SK-N-SH (cell line): ENCODE data around the gene CTPS1. TPM values are rescaled to one million over a fixed set of nuclear protein-coding genes. Genes with fewer than 3 reads are reported as not detected.
A peak's percentile ranks its signal among the peaks of the same experiment; 100 is the strongest.

Source experiments
- CTCF ChIA-PET: fragments of 300-600, 350-600 bp; formaldehyde crosslinking; extraction: SDS; loops from one replicate; lab custom pipeline; 2021; lab: Yijun Ruan, JAX
- POLR2A ChIA-PET: fragments of 350-600 bp; sonication (Branson Sonifier 250); formaldehyde crosslinking; extraction: SDS; loops from one replicate; lab custom pipeline; 2020; ENCODE audit warnings: antibody characterized with exemption, inconsistent platforms; lab: Yijun Ruan, JAX
- DNase-seq: peaks from one replicate; pipeline ENCODE4 v3.0.0; 2012
- H2AFZ ChIP-seq: fragments of 200-600 bp; sonication (generic); 2 replicates; pipeline ENCODE4 v1.8.1; 2016; ENCODE audit warnings: antibody characterized with exemption, mild to moderate bottlenecking, low read depth
- H3F3A ChIP-seq: fragments of 200-600 bp; sonication (generic); replicated peaks from 2 replicates; pipeline ENCODE3; 2016; ENCODE audit warnings: antibody characterized with exemption, mild to moderate bottlenecking; ENCODE audit not compliant: insufficient read depth
- H3K27ac ChIP-seq, 2 experiments: fragments of 200-500 bp in 1 of 2; fragments of 200-600 bp in 1 of 2; sonication (Bioruptor generic) in 1 of 2; sonication (generic), shearing (Covaris generic) in 1 of 2; 2 replicates each; pipeline versions ENCODE4 v1.5.1 to v1.6.1; 2014 to 2016; ENCODE audit warnings: low read depth in 2 of 2, inconsistent platforms in 1 of 2, low read length in 1 of 2, mild to moderate bottlenecking in 1 of 2, mixed read lengths in 1 of 2
- H3K27me3 ChIP-seq: fragments of 200-600 bp; sonication (generic), shearing (Covaris generic); 2 replicates; pipeline ENCODE4 v1.6.1; 2016; ENCODE audit warnings: mixed run types; ENCODE audit not compliant: insufficient read depth
- H3K36me3 ChIP-seq, 2 experiments: fragments of 200-500 bp in 1 of 2; fragments of 200-600 bp in 1 of 2; sonication (Bioruptor generic) in 1 of 2; sonication (generic) in 1 of 2; replicated peaks in 1 of 2; 2 replicates each; pipeline versions ENCODE3 to v1.5.1; 2014 to 2016; ENCODE audit warnings: low read length in 1 of 2, mild to moderate bottlenecking in 1 of 2; ENCODE audit not compliant: insufficient read depth in 2 of 2, control insufficient read depth in 1 of 2
- H3K4me1 ChIP-seq, 2 experiments: fragments of 200-500 bp in 1 of 2; fragments of 200-600 bp in 1 of 2; sonication (Bioruptor generic) in 1 of 2; sonication (generic), shearing (Covaris generic) in 1 of 2; 2 replicates each; pipeline versions ENCODE4 v1.5.1 to v1.6.1; 2014 to 2016; ENCODE audit warnings: low read depth in 1 of 2, low read length in 1 of 2, mixed run types in 1 of 2; ENCODE audit not compliant: insufficient read depth in 2 of 2, control insufficient read depth in 1 of 2
- H3K4me2 ChIP-seq: fragments of 200-600 bp; sonication (generic), shearing (Covaris generic); 2 replicates; pipeline ENCODE4 v1.6.1; 2017; ENCODE audit warnings: mixed run types
- H3K4me3 ChIP-seq, 2 experiments: fragments of 200-500 bp in 1 of 2; fragments of 200-600 bp in 1 of 2; sonication (Bioruptor generic) in 1 of 2; sonication (generic), shearing (Covaris generic) in 1 of 2; 2 replicates each; pipeline versions ENCODE4 v1.5.1 to v1.8.1; 2014 to 2016; ENCODE audit warnings: low read depth in 2 of 2, inconsistent platforms in 1 of 2, low read length in 1 of 2, mild to moderate bottlenecking in 1 of 2, mixed read lengths in 1 of 2, moderate library complexity in 1 of 2
- H3K79me2 ChIP-seq: fragments of 200-600 bp; sonication (generic); 2 replicates; pipeline ENCODE4 v1.8.1; 2017; ENCODE audit warnings: mild to moderate bottlenecking; ENCODE audit not compliant: insufficient read depth
- H3K9ac ChIP-seq: fragments of 200-600 bp; sonication (generic); 2 replicates; pipeline ENCODE4 v1.6.1; 2017; ENCODE audit warnings: mixed run types
- H3K9me2 ChIP-seq: fragments of 200-600 bp; sonication (generic); 2 replicates; pipeline ENCODE4 v1.6.1; 2017; ENCODE audit warnings: mixed run types
- H3K9me3 ChIP-seq: fragments of 200-600 bp; sonication (generic); 2 replicates; pipeline ENCODE4 v1.6.1; 2017; ENCODE audit warnings: mixed run types, mild to moderate bottlenecking, moderate library complexity
- H4K20me1 ChIP-seq: fragments of 200-600 bp; sonication (generic); 2 replicates; pipeline ENCODE4 v1.6.1; 2017; ENCODE audit warnings: mild to moderate bottlenecking, mixed run types; ENCODE audit not compliant: insufficient read depth
- EZH2phosphoT487 ChIP-seq: fragments of 200-600 bp; sonication (generic); IDR thresholded peaks from 2 replicates; pipeline ENCODE4 v1.6.1; 2017; ENCODE audit warnings: low read depth, mixed run types, mild to moderate bottlenecking, antibody characterized with exemption, moderate library complexity, borderline replicate concordance
- MXI1 ChIP-seq: IDR thresholded peaks from 2 replicates; pipeline ENCODE4 v1.6.1; 2012; ENCODE audit warnings: mild to moderate bottlenecking, low read depth, low read length, improper control_type of control experiment
- RAD21 ChIP-seq: IDR thresholded peaks from 2 replicates; pipeline ENCODE4 v1.6.1; 2012; ENCODE audit warnings: mild to moderate bottlenecking, low read length
- REST ChIP-seq: IDR thresholded peaks from 2 replicates; pipeline ENCODE4 v1.6.1; 2012; ENCODE audit warnings: mild to moderate bottlenecking, low read depth, low read length, moderate library complexity
- SMC3 ChIP-seq: IDR thresholded peaks from 2 replicates; pipeline ENCODE4 v1.6.1; 2012; ENCODE audit warnings: low read depth, low read length, improper control_type of control experiment
- TEAD4 ChIP-seq: IDR thresholded peaks from 2 replicates; pipeline ENCODE4 v1.4.0; 2012; ENCODE audit warnings: mild to moderate bottlenecking, borderline replicate concordance; ENCODE audit not compliant: insufficient read depth
- WGBS: methylation state at CpG from one replicate; pipeline ENCODE4 v1.1.6; 2017; ENCODE audit warnings: low lambda C conversion rate; 5-methylcytosine and 5-hydroxymethylcytosine counted together
- polyA plus RNA-seq, 3 experiments: library from polyadenylated mRNA; depleted of rRNA; stranded (reverse); fragments of >200 nt; gene quantifications; 2 replicates each; pipeline ENCODE4 v1.2.3, GENCODE V29; 2012
- TF ChIP-seq, protein P1 (sequence below): IDR thresholded peaks from 2 replicates; pipeline ENCODE4; 2012
- TF ChIP-seq, protein P2 (sequence below): IDR thresholded peaks from 2 replicates; pipeline ENCODE4 v1.4.0; 2012; ENCODE audit warnings: low read depth, borderline replicate concordance
- TF ChIP-seq, protein P3 (sequence below): fragments of 200-600 bp; sonication (generic); IDR thresholded peaks from 2 replicates; pipeline ENCODE4 v1.6.1; 2017; ENCODE audit warnings: antibody characterized with exemption, mild to moderate bottlenecking, moderate library complexity

Gene CTPS1
- polyA plus RNA-seq, 1 of the 3 experiments (the other 2 are of a cell fraction): 34.5 TPM

DNA sequence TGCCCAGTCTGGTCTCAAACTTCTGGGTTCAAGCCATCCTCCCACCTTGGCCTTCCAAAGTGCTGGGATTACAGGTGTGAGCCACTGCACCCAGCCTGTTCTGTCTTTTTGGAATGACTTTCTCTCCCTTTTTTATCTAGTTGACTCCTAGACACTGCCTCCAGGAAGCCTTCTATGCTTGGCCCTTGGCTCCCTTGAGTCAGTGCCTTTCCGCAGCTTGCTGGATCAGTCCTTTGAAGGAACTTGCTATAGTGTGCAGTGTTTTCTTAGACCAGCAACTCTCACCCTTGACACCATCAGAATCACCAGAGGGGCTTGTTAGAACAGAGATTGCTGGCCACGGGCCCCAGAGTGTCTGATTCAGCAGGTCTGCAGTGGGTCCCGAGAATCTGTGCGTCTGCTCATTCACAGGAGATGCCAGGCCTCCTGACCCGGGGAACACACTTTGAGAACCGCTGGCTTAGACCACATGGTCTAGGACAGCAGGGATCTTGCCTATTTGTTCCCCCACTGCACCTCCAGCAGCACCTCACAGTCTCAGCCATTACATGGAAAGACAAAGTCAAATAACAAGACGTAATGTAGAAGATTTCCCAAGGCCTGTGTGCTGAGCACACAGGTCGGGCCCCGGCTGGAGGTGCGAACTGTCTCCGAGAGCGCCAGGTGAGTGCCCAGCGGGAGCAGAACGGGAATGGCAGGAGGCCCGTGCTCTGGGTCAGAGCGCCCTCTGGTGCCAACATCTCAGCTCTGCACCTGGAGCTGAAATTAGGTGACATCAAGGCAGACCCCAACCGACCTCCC is 27.4 kb upstream of the CTPS1 start:
- Histone ChIP-seq H3K9me2 (no peaks in the 10 kb centered on the region), H3K79me2 (no peaks in the 10 kb centered on the region), H3K9ac (no peak overlapping the region), H2AFZ (no peak overlapping the region), H3K4me2 (0 out of 2 replicates have a peak overlapping the region, but pooled peaks have one; percentile 31), H3K27ac (no peak overlapping the region), H3K4me3 (no peak overlapping the region), H3K36me3 (no peaks in the 10 kb centered on the region), H3K4me1 (peaks cover 5 to 9% of the 10 kb centered on the region in 2 experiments; a peak in 1 of 4 replicates), H3F3A (no peaks in the 10 kb centered on the region), H4K20me1 (no peaks in the 10 kb centered on the region), H3K27me3 (no peaks in the 10 kb centered on the region), H3K9me3 (no peaks in the 10 kb centered on the region)
- TF ChIP-seq MXI1 (peak; percentile 37; the same call in 1 of the 2 replicates), SMC3 (peak; percentile 96), TEAD4 (no peak), RAD21 (peak; percentile 91), REST (no peak), EZH2phosphoT487 (no peak)
- TF ChIP-seq, protein P1, sequence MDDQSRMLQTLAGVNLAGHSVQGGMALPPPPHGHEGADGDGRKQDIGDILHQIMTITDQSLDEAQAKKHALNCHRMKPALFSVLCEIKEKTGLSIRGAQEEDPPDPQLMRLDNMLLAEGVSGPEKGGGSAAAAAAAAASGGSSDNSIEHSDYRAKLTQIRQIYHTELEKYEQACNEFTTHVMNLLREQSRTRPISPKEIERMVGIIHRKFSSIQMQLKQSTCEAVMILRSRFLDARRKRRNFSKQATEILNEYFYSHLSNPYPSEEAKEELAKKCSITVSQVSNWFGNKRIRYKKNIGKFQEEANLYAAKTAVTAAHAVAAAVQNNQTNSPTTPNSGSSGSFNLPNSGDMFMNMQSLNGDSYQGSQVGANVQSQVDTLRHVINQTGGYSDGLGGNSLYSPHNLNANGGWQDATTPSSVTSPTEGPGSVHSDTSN: no peak
- TF ChIP-seq, protein P2, sequence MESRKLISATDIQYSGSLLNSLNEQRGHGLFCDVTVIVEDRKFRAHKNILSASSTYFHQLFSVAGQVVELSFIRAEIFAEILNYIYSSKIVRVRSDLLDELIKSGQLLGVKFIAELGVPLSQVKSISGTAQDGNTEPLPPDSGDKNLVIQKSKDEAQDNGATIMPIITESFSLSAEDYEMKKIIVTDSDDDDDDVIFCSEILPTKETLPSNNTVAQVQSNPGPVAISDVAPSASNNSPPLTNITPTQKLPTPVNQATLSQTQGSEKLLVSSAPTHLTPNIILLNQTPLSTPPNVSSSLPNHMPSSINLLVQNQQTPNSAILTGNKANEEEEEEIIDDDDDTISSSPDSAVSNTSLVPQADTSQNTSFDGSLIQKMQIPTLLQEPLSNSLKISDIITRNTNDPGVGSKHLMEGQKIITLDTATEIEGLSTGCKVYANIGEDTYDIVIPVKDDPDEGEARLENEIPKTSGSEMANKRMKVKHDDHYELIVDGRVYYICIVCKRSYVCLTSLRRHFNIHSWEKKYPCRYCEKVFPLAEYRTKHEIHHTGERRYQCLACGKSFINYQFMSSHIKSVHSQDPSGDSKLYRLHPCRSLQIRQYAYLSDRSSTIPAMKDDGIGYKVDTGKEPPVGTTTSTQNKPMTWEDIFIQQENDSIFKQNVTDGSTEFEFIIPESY: no peak
- TF ChIP-seq, protein P3, sequence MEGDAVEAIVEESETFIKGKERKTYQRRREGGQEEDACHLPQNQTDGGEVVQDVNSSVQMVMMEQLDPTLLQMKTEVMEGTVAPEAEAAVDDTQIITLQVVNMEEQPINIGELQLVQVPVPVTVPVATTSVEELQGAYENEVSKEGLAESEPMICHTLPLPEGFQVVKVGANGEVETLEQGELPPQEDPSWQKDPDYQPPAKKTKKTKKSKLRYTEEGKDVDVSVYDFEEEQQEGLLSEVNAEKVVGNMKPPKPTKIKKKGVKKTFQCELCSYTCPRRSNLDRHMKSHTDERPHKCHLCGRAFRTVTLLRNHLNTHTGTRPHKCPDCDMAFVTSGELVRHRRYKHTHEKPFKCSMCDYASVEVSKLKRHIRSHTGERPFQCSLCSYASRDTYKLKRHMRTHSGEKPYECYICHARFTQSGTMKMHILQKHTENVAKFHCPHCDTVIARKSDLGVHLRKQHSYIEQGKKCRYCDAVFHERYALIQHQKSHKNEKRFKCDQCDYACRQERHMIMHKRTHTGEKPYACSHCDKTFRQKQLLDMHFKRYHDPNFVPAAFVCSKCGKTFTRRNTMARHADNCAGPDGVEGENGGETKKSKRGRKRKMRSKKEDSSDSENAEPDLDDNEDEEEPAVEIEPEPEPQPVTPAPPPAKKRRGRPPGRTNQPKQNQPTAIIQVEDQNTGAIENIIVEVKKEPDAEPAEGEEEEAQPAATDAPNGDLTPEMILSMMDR: peak; percentile 93
- 20% methylated on average over 15 of the region's 17 CpGs for WGBS
- POLR2A ChIA-PET: interaction anchor here (0.9 kb wide), 1 partner anchor 90 kb away, joined by 6 read pairs; the partner anchor contains the start of gene CITED4
- CTCF ChIA-PET: interaction anchor here (0.5 to 11.0 kb wide), 49 partner anchors 9 to 420 kb away, joined by 3 to 339 read pairs (median 4); partner anchors contain the start of genes CITED4, CTPS1, NFYC and SLFNL1
- peak; percentile 85 for DNase-seq
